ENCODE data around the gene NONO.
"Not testable (repeated sequence)": the region's sequence is repeated elsewhere in the genome, so short reads cannot be mapped to it uniquely, and the experiment has no call there.

Gene NONO

GRCh38 chrX:71302461-71303213, 19.2 kb downstream of the NONO start:
- H3K4me3 ChIP-seq: no peak overlapping the region
- H3K27ac ChIP-seq: no peak overlapping the region
- peaks cover 42% of the 10 kb centered on the region for H4K20me1 ChIP-seq
- peaks cover 80% of the 10 kb centered on the region for H3K36me3 ChIP-seq
- H3K4me2 ChIP-seq: no peak overlapping the region
- no peaks in the 10 kb centered on the region for H3K4me1 ChIP-seq
- H3K9me3 ChIP-seq: no peaks in the 10 kb centered on the region
- no peak for TF ChIP-seq Cebpa-rat (IDR thresholded peaks at IDR 0.05)
- H3K9ac ChIP-seq: no peak overlapping the region
- peaks cover 52% of the 10 kb centered on the region for H3K27me3 ChIP-seq

GRCh38 chrX:71304561-71304960, 21.1 kb downstream of the NONO start:
- H3K27ac ChIP-seq: no peak overlapping the region
- H3K27me3 ChIP-seq: peaks cover 54% of the 10 kb centered on the region
- H3K4me2 ChIP-seq: no peak overlapping the region
- H4K20me1 ChIP-seq: peaks cover 23% of the 10 kb centered on the region
- TF ChIP-seq Cebpa-rat (IDR thresholded peaks at IDR 0.05): no peak
- H3K4me1 ChIP-seq: no peaks in the 10 kb centered on the region
- no peak overlapping the region for H3K4me3 ChIP-seq
- H3K36me3 ChIP-seq: peaks cover 74% of the 10 kb centered on the region
- H3K9ac ChIP-seq: no peak overlapping the region
- no peaks in the 10 kb centered on the region for H3K9me3 ChIP-seq

GRCh38 chrX:71315917-71316316, 32.5 kb downstream of the NONO start:
- Histone ChIP-seq H3K36me3 (peaks cover 37% of the 10 kb centered on the region), H3K9ac (no peak overlapping the region), H3K27ac (no peak overlapping the region), H3K4me2 (no peak overlapping the region), H3K4me1 (peaks cover 11% of the 10 kb centered on the region), H4K20me1 (no peaks in the 10 kb centered on the region), H3K27me3 (peaks cover 4% of the 10 kb centered on the region; the same call in 1 of the 2 replicates), H3K4me3 (no peak overlapping the region), H3K9me3 (no peaks in the 10 kb centered on the region)
- no peak for TF ChIP-seq Cebpa-rat (IDR thresholded peaks at IDR 0.05)

GRCh38 chrX:71316959-71317358, 33.5 kb downstream of the NONO start:
- not testable (repeated sequence) for H3K27ac ChIP-seq, H4K20me1 ChIP-seq, H3K9ac ChIP-seq, H3K27me3 ChIP-seq, H3K4me2 ChIP-seq, H3K9me3 ChIP-seq, H3K4me3 ChIP-seq
- peaks cover 35% of the 10 kb centered on the region for H3K36me3 ChIP-seq
- peaks cover 11% of the 10 kb centered on the region for H3K4me1 ChIP-seq

- Histone ChIP-seq H4K20me1 (no peaks in the 10 kb centered on the region), H3K4me2 (peak overlapping the region; percentile 45), H3K4me3 (no peak overlapping the region), H3K27me3 (no peaks in the 10 kb centered on the region), H3K9ac (no peak overlapping the region), H3K36me3 (peaks cover 56% of the 10 kb centered on the region), H3K27ac (peak overlapping the region; percentile 58), H3K9me3 (peaks cover 13% of the 10 kb centered on the region), H3K4me1 (peaks cover 11% of the 10 kb centered on the region)
- no peak for TF ChIP-seq Cebpa-rat (IDR thresholded peaks at IDR 0.05)
Observed at GRCh38 chrX:71320126-71320525, 36.7 kb downstream of the NONO start.

- Histone ChIP-seq H3K36me3 (peaks cover 58% of the 10 kb centered on the region), H3K9me3 (peaks cover 29% of the 10 kb centered on the region), H3K27me3 (no peaks in the 10 kb centered on the region), H3K4me3 (no peak overlapping the region), H3K4me2 (no peak overlapping the region), H4K20me1 (no peaks in the 10 kb centered on the region), H3K9ac (no peak overlapping the region), H3K27ac (no peak overlapping the region), H3K4me1 (peaks cover 11% of the 10 kb centered on the region)
- no peak for TF ChIP-seq Cebpa-rat (IDR thresholded peaks at IDR 0.05)
Observed at GRCh38 chrX:71321731-71322130, 38.3 kb downstream of the NONO start.

- not testable (repeated sequence) for H4K20me1 ChIP-seq, H3K4me2 ChIP-seq, H3K27me3 ChIP-seq, H3K4me3 ChIP-seq, H3K27ac ChIP-seq, H3K9ac ChIP-seq
- H3K4me1 ChIP-seq: peaks cover 11% of the 10 kb centered on the region
- H3K36me3 ChIP-seq: peaks cover 52% of the 10 kb centered on the region
- H3K9me3 ChIP-seq: peaks cover 35% of the 10 kb centered on the region
Observed at GRCh38 chrX:71324452-71324851, 41.0 kb downstream of the NONO start.

- H4K20me1 ChIP-seq: no peaks in the 10 kb centered on the region
- no peak overlapping the region for H3K4me3 ChIP-seq
- no peak overlapping the region for H3K27ac ChIP-seq
- no peaks in the 10 kb centered on the region for H3K4me1 ChIP-seq
- peaks cover 35% of the 10 kb centered on the region for H3K9me3 ChIP-seq
- no peak overlapping the region for H3K9ac ChIP-seq
- peaks cover 47% of the 10 kb centered on the region for H3K36me3 ChIP-seq
- H3K27me3 ChIP-seq: no peaks in the 10 kb centered on the region
- no peak overlapping the region for H3K4me2 ChIP-seq
- TF ChIP-seq Cebpa-rat (IDR thresholded peaks at IDR 0.05): no peak
Observed at GRCh38 chrX:71326394-71326793, 43.0 kb downstream of the NONO start.

GRCh38 chrX:71349151-71349665, 65.8 kb downstream of the NONO start:
- not testable (repeated sequence) for H3K4me3 ChIP-seq, H3K36me3 ChIP-seq, H3K9me3 ChIP-seq, H3K4me1 ChIP-seq, H3K27ac ChIP-seq, H3K27me3 ChIP-seq, H3K4me2 ChIP-seq, H4K20me1 ChIP-seq, H3K9ac ChIP-seq

GRCh38 chrX:71349867-71350266, 66.4 kb downstream of the NONO start:
- not testable (repeated sequence) for H3K9me3 ChIP-seq, H3K27ac ChIP-seq, H3K9ac ChIP-seq, H3K4me3 ChIP-seq, H3K4me2 ChIP-seq, H4K20me1 ChIP-seq, H3K4me1 ChIP-seq, H3K27me3 ChIP-seq, H3K36me3 ChIP-seq
